Measurements from ENCODE around the gene FARS2. TPM values are rescaled to one million over a fixed set of nuclear protein-coding genes. Genes with fewer than 3 reads are reported as not detected.

FARS2 gene
- total RNA-seq, 1 experiment from 2014 or later: 15.0 TPM

GRCh38 chr6:5665667-5666066 is 404.4 kb downstream of the FARS2 start:
- Mint-ChIP-seq H3K27me3 (ENCODE audit: low read depth) (no peaks in the 10 kb centered on the region), H3K4me3 (no peak overlapping the region), H3K27ac (no peak overlapping the region), H3K36me3 (no peaks in the 10 kb centered on the region), H3K9me3 (peaks cover 10% of the 10 kb centered on the region), H3K4me1 (peaks cover 7% of the 10 kb centered on the region)
- ATAC-seq (no peak; the same call in 1 of the 2 replicates), DNase-seq (ENCODE audit: low spot score) (no peak)
- TF ChIP-seq ZNF263 (CRISPR knock-in tag; IDR thresholded peaks at IDR 0.05; ENCODE audit: low read depth): no peak
- TF ChIP-seq PRRX2 (CRISPR knock-in tag; IDR thresholded peaks at IDR 0.05): no peak
- no peak for TF ChIP-seq OVOL2 (CRISPR knock-in tag; IDR thresholded peaks at IDR 0.05; ENCODE audit: borderline replicate concordance)
- TF ChIP-seq ZSCAN18 (CRISPR knock-in tag; IDR thresholded peaks at IDR 0.05): no peak
- no peak for TF ChIP-seq USF2 (CRISPR knock-in tag; IDR thresholded peaks at IDR 0.05)
- no peak for TF ChIP-seq PREB (CRISPR knock-in tag; IDR thresholded peaks at IDR 0.05; ENCODE audit: borderline replicate concordance)
- no peak for TF ChIP-seq ZBTB43 (CRISPR knock-in tag; IDR thresholded peaks at IDR 0.05)
- no peak for TF ChIP-seq ZNF512 (CRISPR knock-in tag; IDR thresholded peaks at IDR 0.05; ENCODE audit: borderline replicate concordance)
- TF ChIP-seq RORB (CRISPR knock-in tag; IDR thresholded peaks at IDR 0.05): no peak
- TF ChIP-seq JUN (CRISPR knock-in tag; IDR thresholded peaks at IDR 0.05): no peak
- no peak for TF ChIP-seq ESRRA (CRISPR knock-in tag; IDR thresholded peaks at IDR 0.05; ENCODE audit: borderline replicate concordance)
- no peak for TF ChIP-seq ZNF138 (CRISPR knock-in tag; conservative IDR thresholded peaks at IDR 0.05)
- TF ChIP-seq ATF3 (CRISPR knock-in tag; conservative IDR thresholded peaks at IDR 0.05): no peak
- no peak for TF ChIP-seq ETV6 (CRISPR knock-in tag; IDR thresholded peaks at IDR 0.05)
- TF ChIP-seq ZMAT4 (CRISPR knock-in tag; IDR thresholded peaks at IDR 0.05): no peak
- TF ChIP-seq EMX1 (CRISPR knock-in tag; IDR thresholded peaks at IDR 0.05): no peak
- no peak for TF ChIP-seq STAT6 (CRISPR knock-in tag; conservative IDR thresholded peaks at IDR 0.05; ENCODE audit: low read depth)
- no peak for TF ChIP-seq ZNF281 (CRISPR knock-in tag; IDR thresholded peaks at IDR 0.05)
- no peak for TF ChIP-seq ZNF671 (CRISPR knock-in tag; IDR thresholded peaks at IDR 0.05)
- no peak for TF ChIP-seq ELF4 (CRISPR knock-in tag; IDR thresholded peaks at IDR 0.05; ENCODE audit: low read depth)
- POLR2A ChIA-PET: no interaction called here
- CTCF ChIA-PET: interaction anchor here (1.5 kb wide), 2 partner anchors 194 to 243 kb away, joined by 3 to 4 read pairs; no protein-coding TSS in a partner anchor

Data from WTC11 (cell line).